ENCODE measurements around the gene PTPRH.

PTPRH gene, protein sequence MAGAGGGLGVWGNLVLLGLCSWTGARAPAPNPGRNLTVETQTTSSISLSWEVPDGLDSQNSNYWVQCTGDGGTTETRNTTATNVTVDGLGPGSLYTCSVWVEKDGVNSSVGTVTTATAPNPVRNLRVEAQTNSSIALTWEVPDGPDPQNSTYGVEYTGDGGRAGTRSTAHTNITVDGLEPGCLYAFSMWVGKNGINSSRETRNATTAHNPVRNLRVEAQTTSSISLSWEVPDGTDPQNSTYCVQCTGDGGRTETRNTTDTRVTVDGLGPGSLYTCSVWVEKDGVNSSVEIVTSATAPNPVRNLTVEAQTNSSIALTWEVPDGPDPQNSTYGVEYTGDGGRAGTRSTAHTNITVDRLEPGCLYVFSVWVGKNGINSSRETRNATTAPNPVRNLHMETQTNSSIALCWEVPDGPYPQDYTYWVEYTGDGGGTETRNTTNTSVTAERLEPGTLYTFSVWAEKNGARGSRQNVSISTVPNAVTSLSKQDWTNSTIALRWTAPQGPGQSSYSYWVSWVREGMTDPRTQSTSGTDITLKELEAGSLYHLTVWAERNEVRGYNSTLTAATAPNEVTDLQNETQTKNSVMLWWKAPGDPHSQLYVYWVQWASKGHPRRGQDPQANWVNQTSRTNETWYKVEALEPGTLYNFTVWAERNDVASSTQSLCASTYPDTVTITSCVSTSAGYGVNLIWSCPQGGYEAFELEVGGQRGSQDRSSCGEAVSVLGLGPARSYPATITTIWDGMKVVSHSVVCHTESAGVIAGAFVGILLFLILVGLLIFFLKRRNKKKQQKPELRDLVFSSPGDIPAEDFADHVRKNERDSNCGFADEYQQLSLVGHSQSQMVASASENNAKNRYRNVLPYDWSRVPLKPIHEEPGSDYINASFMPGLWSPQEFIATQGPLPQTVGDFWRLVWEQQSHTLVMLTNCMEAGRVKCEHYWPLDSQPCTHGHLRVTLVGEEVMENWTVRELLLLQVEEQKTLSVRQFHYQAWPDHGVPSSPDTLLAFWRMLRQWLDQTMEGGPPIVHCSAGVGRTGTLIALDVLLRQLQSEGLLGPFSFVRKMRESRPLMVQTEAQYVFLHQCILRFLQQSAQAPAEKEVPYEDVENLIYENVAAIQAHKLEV

DNA sequence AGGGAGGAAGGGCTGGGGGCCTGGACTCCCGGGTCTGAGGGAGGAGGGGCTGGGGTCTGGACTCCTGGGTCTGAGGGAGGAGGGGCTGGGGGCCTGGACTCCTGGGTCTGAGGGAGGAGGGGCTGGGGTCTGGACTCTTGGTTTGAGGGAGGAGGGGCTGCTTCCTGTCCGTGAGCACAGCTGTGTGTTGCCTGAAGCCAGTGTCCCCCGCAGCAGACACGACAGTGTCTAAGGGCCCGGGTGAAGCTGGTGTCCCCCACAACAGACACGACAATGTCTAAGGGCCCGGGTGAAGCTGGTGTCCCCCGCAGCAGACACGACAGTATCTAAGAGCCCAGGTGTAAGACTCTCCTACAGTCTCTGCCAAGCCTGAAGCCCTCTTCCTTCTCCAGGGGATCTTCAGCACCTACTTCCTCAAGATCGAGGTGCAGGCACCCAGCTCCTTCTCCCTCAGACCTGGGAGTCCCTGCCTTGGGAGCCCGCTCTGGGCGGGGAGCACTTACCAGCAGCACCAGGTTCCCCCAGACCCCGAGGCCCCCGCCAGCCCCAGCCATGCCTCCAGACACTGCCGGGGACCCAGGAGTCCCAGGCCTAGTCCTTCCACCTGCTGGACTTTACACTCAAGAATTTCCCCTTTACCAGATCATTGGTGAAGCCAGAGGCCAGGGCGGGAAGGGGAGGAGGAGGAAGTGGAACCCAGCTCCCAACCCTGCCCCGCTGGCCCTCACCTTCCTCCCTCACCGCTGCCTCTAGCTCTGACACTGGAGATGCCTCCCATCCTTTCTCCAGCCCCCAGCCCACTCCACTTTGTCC, at the start of gene PTPRH:
TSS of gene PTPRH (minus strand) at position 622 of the 813 bp plus-strand sequence. CDS start at position 554, 68 bp downstream.
- no peak for DNase-seq (ENCODE audit: low spot score)

DNA sequence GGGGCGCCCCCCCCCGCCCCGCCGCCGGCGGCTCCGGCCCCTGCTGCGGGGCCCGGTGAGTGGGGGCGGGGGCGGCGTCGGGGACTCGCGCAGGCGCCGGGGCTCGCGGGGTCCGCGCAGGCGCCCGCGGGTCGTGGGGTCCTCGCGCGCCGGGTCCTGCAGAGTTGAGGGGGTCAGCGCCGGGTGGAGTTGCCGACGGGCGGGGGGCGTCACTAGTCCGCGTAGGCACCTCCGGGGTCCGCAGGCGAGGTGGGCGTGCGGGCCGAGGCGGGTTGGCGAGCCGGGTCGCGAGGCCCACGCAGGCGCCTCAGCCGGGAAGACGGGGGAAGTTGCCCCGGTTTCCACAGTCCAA, 49.2 kb upstream of the PTPRH start:
- DNase-seq (ENCODE audit: low spot score) = no peak

DNA sequence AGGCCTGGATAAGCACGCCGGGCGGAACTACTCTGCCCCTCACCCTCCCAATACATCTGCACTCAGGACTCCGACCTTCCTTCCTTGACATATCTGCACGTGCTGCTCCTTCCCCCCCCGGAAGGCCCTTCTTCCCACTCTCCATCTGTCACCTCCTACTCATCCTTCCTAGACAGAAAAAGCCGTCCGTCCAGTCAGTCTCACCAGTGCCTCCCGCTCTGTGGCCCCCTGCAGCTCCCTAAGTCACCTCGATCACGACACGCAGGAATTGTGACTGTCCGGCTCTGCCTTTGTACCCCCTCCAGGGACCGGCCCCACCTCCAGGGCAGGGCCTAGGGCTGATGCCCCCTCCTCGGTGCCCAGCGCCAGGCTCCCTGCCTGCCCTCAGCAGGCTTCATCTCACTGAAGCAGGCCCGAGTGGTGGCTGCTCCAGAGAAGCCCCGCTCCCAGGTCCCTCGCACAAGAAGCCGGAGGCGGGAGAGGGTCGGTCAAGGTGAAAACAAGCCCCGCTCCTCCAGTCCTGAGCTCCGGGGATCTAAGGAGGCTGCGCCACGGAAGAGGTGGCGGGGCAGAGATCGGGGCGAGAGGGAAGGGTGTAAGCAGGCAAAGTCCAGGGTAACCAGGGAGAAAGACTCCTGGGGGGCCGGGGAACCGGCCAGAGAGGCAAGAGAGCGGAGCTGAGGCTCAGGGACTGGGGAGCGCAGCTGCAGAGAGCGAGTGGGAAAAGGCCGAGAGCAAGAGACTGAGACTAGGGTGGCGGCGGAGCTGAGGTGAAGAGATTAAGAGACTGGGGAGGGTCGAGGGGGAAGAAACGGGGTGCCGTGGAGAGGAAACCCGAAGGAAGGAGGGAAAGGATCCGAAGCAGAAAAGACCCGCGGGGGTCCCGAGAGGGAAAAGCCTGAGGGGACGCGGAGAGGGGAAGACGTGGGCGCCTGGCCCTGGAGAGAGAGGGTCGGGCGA, 48.4 kb upstream of the PTPRH start:
- DNase-seq (ENCODE audit: low spot score) = peak; percentile 37

DNA sequence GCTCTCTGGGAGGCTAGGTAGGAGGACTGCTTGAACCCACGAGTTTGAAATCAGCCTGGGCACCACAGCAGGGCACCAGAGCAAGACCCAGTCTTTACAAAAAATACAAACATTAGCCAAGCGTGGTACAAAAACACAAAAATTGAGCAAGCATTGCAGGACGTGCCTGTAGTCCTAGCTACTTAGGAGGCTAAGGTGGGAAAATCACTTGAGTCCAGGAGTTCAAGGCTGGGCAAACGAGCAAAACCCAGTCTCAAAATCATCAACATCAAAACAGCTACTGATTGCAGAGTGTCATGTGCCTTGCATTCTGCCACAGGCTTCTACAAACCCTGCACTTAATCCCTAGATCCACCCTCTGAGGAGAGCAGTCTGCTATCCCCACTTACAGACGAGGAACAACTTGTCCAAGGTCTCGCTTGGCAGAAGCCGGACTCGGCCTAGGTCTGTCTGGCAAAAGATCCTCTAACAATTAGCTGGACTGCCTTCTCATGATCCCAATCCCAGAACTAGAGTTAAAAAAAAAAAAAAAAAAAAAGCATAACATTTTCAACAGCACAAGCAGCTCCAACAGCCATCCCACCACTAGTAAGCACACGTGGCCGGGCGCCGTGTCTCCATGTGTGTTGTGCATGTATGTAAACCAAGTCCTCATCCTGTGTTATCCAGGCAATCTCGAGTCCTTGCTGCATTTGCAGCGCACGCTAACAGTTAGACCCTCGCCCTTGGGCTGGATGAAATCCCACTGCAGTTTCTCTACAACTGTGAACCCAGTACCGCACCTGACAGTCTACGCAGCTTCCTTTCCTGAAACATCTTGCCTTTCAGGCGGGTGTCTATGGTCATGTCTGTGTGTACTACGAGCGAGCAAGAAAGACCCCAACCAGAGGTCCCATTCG, 47.5 kb upstream of the PTPRH start:
- peak; percentile 18 for DNase-seq (ENCODE audit: low spot score)

DNA sequence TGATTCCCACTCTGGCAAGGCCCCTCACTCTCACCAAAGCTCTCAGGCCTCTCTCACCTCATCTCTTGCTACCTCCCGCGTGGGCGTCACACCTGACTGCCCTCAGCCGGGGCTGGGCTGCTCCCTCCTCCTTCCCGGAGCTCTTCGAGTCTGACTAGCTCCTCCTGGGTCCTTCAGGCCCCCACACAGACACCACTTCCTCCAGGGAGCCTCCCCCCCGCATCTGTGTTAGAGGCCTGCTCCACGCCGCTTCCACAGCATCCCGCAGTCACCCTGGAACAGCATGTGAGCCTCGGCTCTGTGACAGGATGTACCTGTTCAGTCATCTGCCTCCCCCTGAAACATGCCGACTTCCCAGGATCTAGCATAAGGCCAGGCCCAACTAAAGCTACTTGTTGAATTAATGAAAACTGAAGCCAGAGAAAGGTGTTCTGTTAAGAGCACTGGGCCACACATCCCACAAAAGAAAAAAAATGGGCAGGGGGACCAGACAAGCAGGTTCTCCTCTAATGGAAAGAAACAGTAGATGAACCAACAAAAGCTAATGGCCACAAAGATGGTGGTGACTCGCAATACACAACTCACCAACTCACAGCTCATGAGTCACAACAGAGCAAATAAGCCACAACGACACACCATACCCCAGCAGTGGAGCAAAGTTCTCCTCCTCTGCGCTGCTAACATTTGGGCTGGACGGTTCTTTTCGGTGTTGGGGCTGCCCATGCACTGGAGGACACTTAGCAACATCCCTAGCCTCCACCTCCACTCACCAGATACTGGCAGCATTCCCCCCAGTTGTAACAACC, 46.5 kb upstream of the PTPRH start:
- DNase-seq (ENCODE audit: low spot score) = peak; percentile 16

DNA sequence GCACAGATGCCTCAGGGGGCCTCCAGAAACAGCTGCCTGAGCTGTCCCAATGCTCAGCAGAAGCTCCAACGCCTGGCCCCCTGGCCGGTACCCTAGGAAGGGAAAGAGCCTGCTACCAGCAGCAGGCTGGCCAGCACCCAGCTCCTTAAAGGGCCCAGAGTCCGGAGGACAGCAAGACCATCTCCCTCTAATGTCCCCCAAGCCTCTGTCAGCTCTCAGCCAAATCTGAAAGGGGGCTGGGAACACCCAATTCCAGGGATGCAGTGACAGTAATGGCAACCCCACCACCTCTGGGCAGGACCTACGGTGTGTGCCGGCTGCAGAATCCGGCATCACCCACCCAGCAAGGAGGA, 45.3 kb upstream of the PTPRH start:
- DNase-seq (ENCODE audit: low spot score) = no peak

DNA sequence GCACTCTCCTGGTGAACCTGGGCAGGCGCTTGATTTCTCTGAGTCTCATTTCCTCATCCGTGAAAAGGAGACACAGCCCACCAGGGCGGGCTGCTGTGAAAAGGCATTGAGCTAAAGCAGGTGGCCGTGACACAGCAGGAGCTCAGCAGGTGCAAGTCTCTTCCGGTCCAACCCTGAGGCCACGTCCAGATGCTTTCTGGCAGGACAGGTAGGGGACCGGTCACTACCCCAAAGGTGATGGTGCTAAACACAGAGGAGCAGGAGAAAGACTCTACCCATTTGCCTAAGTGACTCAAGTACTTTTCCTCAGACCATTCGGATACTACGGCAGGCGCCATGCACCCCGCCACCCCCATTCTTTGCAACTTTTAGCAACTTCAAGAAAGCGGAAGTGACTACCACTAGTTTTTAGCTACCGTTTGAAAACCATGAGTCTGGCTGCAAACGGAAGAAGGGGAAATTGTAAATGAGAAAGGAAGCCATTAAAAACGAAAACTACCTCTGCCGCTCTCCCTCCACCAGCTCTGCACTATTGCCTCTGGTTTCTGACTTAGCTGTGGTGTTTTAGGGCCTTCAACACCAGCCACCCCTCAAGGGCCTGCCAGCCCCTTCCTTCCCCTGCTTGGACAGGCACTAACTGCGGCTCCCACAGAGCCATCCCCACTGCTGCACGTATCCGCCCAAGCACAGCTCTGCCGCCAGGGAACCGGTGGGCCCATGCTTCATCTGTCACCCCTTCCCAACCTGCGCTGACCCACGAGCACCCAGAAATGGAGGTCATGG, 44.7 kb upstream of the PTPRH start:
- DNase-seq (ENCODE audit: low spot score) = peak; percentile 17

DNA sequence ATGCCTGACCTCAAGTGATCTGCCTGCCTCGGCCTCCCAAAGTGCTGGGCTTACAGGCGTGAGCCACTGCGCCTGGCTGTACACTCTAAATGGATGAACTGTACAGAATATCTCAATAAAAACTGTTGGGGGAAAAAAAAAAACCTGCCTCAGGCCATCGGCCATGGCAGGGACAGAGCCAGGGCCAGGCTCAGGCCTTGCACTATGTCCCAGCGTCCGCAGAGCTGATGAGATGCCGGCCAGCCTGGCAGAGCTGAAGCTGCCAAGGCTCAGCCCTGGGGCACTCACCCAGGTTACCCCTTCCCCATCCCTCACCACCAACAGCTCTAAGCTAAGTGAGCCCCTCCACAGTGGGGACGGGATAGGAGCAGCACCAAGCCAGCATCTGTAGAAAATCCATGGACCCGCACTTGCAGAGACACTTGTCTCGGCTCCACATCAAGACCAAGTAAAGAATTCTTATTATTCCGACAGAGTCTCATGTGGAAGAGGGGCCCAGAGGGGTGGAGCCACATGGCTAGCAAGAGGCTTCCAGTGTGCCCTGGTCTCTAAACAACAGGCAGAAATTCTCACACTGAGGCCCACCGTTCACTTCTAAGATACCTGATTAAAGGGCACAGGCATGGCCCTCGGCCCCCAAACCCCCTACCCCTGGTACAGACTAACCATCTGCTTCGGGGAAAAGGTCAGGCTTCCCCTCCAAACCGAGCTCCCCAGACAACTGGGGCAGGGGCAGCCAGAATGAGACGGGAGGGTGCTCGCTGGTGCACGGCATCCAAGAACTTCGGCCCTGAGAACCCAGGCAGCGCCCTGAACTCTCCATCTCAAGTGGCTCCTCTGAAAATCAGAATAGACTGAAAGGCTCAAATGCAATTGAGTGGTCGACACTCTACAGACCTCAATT, 43.7 kb upstream of the PTPRH start:
- no peak for DNase-seq (ENCODE audit: low spot score)

DNA sequence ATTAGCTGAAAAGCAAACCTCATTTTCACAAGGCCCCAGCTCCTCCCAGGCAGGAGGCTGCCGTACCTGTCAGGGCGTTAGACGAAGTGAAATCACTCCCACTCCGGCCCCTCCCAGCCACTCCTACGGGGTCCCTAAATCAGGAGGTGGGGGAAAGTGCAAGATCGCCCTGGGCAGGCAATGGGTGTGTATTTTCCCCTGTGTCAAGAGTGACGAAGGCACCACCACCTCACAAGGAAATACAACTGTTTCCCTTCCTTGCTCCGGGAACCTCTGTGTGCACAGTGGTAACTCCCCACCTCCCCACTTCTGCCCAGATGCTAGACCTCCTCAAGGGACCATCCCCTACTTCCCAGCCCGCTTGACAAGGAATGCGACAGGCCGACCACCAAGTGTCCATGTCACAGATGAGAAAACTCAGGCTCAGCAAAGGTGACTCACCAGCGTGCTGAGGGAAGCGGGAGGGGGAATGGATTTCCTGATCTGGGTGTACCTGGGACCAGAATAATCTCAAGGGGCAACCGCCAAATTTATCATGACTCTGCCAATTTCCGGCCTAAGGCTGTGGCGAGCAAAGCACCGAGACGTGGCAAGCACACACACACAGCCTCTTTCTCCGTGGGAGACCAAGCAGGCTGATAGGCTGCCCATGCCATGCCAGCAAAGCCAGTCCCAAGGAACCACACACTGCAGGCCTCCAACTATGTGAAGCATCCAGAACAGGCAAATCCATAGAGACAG, 42.2 kb upstream of the PTPRH start:
- peak; percentile 44 for DNase-seq (ENCODE audit: low spot score)

DNA sequence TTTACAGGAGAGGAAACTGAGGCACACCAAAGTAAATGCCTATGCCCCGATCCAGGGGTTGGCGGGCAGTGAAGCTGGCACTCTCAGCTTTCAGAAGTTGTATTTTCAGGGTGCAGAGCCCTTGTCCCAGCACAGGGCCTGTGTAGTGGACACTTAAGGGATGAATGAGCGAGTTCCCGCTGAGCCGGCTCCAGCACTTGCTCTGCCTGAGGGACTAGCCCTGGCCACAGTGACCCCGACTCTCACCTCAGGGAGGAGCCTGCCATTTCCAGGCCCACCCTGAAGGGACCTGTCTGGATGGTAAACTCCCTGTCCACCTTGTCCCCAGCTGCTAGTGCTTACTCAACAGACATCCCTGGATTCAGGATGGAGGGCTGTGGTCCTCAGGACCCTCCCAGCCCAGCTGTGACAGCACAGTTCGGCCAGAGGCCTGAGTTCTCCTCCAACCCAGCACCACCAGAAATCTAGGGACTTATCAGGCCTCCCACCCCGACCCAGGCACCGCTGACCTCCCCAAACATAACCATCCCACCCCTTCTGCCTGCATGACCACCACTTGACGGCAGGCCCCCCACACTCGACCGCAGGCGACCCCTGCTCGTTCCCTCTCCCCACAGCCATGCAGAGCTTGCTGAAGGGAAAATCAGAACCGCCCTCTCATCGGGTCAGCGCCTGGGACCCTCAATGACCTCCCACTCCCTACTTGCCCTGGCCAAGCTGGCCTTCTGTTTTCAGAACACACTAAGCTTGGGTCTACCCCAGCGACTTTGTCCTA, 41.1 kb upstream of the PTPRH start:
- DNase-seq (ENCODE audit: low spot score) = no peak

DNA sequence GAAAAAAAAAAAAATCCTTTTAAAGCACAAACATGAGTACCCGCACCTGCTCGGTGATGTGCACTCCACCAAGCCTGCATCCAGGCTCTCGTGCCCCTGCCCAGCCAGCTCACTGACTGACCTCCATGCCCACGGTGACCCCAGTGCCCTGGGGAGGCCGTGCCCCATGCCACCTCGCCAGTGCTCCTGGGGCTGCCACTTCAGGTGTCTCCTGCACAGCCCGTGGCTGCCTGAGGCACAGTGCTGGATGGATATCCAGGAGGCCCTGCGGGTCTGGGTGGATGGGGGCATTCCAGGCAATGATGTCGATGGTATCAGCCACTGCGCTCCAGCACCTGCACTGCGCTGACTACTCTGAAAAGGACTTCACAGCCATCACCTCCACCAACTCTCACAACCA, 40.5 kb upstream of the PTPRH start:
- DNase-seq (ENCODE audit: low spot score) = no peak

DNA sequence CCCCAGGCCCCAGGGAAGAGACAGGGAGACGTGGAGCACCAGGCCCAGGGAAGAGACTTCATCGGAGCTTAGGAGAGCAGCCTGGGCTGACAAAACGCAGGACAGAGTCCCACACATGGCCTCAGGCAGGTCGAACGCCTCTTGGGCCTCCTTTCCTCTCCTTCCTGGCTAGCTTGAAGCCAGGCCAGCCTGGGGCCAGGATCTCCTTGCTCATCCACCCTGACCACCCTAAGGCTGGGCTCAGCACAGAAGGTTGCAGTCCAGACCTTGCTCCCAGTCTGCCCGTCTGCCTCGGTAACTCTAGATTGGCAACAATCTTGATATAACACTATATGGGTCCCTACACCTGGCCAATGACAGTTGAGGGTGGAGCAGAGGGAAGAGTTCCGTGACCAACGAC, 39.4 kb upstream of the PTPRH start:
- no peak for DNase-seq (ENCODE audit: low spot score)

DNA sequence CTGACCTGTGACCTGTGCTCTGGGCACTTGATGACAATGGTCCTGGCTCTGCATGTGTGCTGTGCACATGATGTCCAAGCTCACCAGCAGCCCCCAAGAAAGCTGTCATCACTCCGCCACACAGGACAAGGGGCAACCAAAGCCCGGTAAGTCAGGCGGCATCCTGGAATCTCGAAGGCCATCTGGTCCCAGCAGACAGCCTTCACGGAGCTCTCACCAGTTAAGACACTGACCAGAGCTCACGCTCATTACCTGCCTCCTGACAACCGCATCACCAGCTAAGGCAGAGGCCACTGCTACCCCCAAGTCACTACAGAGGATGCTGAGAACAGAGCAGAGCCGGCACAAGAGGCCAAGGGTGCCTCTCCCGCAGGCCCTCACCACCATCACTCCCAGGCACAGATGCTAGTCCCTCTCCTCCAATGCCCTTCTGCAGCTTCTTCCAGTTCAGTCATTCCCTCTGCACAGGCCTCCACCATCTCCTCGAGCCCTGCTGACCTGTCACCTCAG, 38.9 kb upstream of the PTPRH start:
- DNase-seq (ENCODE audit: low spot score) = no peak

DNA sequence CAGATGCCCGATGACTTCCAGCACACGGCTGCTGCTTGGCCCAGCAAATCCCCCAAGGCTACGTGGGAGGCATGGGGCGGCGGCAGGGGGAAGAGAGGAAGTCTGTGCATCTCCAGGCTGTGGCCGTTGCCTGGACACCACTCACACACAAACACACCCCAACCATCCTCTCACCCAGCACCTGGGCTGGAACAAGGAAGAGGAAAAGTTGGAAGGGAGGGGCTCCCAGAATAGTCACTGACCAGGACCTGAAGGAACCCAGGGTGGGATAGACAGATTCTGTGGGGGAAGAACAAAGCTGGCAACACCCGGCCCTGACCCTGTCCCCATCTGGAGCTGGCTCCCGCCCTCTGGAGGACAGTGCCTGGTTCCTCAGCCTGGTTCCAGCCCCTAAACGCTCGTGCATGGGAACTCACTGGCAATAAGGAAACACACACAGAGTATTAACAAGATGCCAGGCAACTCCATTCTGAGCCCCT, 38.4 kb upstream of the PTPRH start:
- DNase-seq (ENCODE audit: low spot score) = no peak

Data from hematopoietic multipotent progenitor cell treated with erythropoietin and hydrocortisone succinate and interleukin-3 and kit ligand, for 15 days (in vitro differentiated cells).